Caco-2 (cell line): ENCODE measurements around the gene BABAM1. TPM values are rescaled to one million over a fixed set of nuclear protein-coding genes. Genes with fewer than 3 reads are reported as not detected.

Source experiments
- BruUV-seq: library from RNA; stranded (reverse); fragments of 400-500 nt; replicated peaks from 2 replicates; lab custom pipeline; 2021; lab: Mats Ljungman, UMichigan
- CTCF ChIA-PET: fragments of 300-600 bp; sonication (Branson Sonifier 250); formaldehyde crosslinking; loops from one replicate; lab custom pipeline; 2022; ENCODE audit warnings: antibody characterized with exemption; lab: Charles Lee
- POLR2A ChIA-PET: fragments of 300-600 bp; sonication (Branson Sonifier 250); formaldehyde crosslinking; loops from one replicate; lab custom pipeline; 2022; ENCODE audit warnings: antibody characterized with exemption; lab: Charles Lee
- DNase-seq, 2 experiments: peaks; one replicate each; pipeline versions ENCODE4 v3.0.0 to v3.0.0-alpha.2; 2020 to 2022
- H3K27me3 ChIP-seq: replicated peaks from 2 replicates; pipeline ENCODE4 v1.6.0; 2011; ENCODE audit warnings: low read length; ENCODE audit not compliant: control insufficient read depth, insufficient read depth
- H3K36me3 ChIP-seq: 2 replicates; pipeline ENCODE4 v1.5.1; 2011; ENCODE audit warnings: low read length; ENCODE audit not compliant: control insufficient read depth, insufficient read depth
- H3K4me1 ChIP-seq: fragments of 250-450 bp; sonication (Bioruptor Pico); 2 replicates; pipeline ENCODE4 v1.5.1; 2020; ENCODE audit warnings: mild to moderate bottlenecking
- H3K4me3 ChIP-seq: 2 replicates; pipeline ENCODE4 v1.5.1; 2011; ENCODE audit warnings: low read depth, mild to moderate bottlenecking, control low read depth, low read length
- H3K9me3 ChIP-seq: fragments of 250-450 bp; sonication (Bioruptor Pico); 2 replicates; pipeline ENCODE4 v1.5.1; 2020; ENCODE audit warnings: mild to moderate bottlenecking, moderate library complexity
- H3K27ac Mint-ChIP-seq: one replicate; pipeline ENCODE4 v1.8.0; 2022; ENCODE audit warnings: mixed read lengths; ENCODE audit not compliant: unreplicated experiment
- H3K27me3 Mint-ChIP-seq: one replicate; pipeline ENCODE4 v1.8.0; 2022; ENCODE audit warnings: mixed read lengths; ENCODE audit not compliant: insufficient read depth, unreplicated experiment
- H3K36me3 Mint-ChIP-seq: one replicate; pipeline ENCODE4 v1.8.0; 2022; ENCODE audit warnings: mild to moderate bottlenecking, mixed read lengths; ENCODE audit not compliant: insufficient read depth, unreplicated experiment
- H3K4me1 Mint-ChIP-seq: one replicate; pipeline ENCODE4 v1.8.0; 2022; ENCODE audit warnings: low read depth, mixed read lengths; ENCODE audit not compliant: unreplicated experiment
- H3K4me3 Mint-ChIP-seq: one replicate; pipeline ENCODE4 v1.8.0; 2022; ENCODE audit warnings: mild to moderate bottlenecking, moderate library complexity, mixed read lengths; ENCODE audit not compliant: unreplicated experiment
- H3K9me3 Mint-ChIP-seq: one replicate; pipeline ENCODE4 v1.8.0; 2022; ENCODE audit warnings: mixed read lengths; ENCODE audit not compliant: unreplicated experiment
- CTCF ChIP-seq, 2 experiments: fragments of 200-600 bp in 1 of 2; IDR thresholded peaks; 1 replicate in 1 of 2; 2 replicates in 1 of 2; pipeline versions ENCODE4 v1.5.1 to v1.8.0; 2011 to 2022; ENCODE audit warnings: antibody characterized with exemption in 1 of 2, control low read depth in 1 of 2, inconsistent platforms in 1 of 2, low read depth in 1 of 2, low read length in 1 of 2, mild to moderate bottlenecking in 1 of 2, moderate library complexity in 1 of 2; ENCODE audit not compliant: insufficient read depth in 1 of 2, severe bottlenecking in 1 of 2, unreplicated experiment in 1 of 2
- intact Hi-C: fragments of 100-400 bp; cut with micrococcal nuclease; formaldehyde crosslinking; loops from one replicate; pipeline ENCODE4 v1.10.0; 2022; ENCODE audit not compliant: unreplicated experiment
- total RNA-seq: library from RNA; stranded (reverse); gene quantifications from 2 replicates; pipeline ENCODE4 v1.2.3, GENCODE V29; 2022

The BABAM1 gene
- total RNA-seq, 1 experiment from 2014 or later: 91.7 TPM

- Mint-ChIP-seq H3K4me1 (no peaks in the 10 kb centered on the region), H3K9me3 (no peaks in the 10 kb centered on the region), H3K36me3 (peaks cover 52% of the 10 kb centered on the region), H3K27ac (no peak overlapping the region), H3K4me3 (no peak overlapping the region), H3K27me3 (no peaks in the 10 kb centered on the region)
- Histone ChIP-seq H3K4me1 (no peaks in the 10 kb centered on the region), H3K4me3 (no peak overlapping the region), H3K27me3 (no peaks in the 10 kb centered on the region), H3K36me3 (peaks cover 1% of the 10 kb centered on the region), H3K9me3 (no peaks in the 10 kb centered on the region)
- no peak for DNase-seq
- POLR2A ChIA-PET: interaction anchor here (1.6 kb wide), 1 partner anchor 11 kb away, joined by 4 read pairs; the partner anchor contains the start of gene DDA1
- no peak for TF ChIP-seq CTCF (IDR thresholded peaks at IDR 0.05; ENCODE audit: insufficient read depth in 1 of 2, low read depth in 1 of 2, low read length in 1 of 2, severe bottlenecking in 1 of 2, unreplicated experiment in 1 of 2)
- BruUV-seq: no TSS peak
- intact Hi-C loops: no loop called here
- CTCF ChIA-PET: no interaction called here
Measured at GRCh38 chr19:17320435-17320834, 53.2 kb downstream of the BABAM1 start.

DNA sequence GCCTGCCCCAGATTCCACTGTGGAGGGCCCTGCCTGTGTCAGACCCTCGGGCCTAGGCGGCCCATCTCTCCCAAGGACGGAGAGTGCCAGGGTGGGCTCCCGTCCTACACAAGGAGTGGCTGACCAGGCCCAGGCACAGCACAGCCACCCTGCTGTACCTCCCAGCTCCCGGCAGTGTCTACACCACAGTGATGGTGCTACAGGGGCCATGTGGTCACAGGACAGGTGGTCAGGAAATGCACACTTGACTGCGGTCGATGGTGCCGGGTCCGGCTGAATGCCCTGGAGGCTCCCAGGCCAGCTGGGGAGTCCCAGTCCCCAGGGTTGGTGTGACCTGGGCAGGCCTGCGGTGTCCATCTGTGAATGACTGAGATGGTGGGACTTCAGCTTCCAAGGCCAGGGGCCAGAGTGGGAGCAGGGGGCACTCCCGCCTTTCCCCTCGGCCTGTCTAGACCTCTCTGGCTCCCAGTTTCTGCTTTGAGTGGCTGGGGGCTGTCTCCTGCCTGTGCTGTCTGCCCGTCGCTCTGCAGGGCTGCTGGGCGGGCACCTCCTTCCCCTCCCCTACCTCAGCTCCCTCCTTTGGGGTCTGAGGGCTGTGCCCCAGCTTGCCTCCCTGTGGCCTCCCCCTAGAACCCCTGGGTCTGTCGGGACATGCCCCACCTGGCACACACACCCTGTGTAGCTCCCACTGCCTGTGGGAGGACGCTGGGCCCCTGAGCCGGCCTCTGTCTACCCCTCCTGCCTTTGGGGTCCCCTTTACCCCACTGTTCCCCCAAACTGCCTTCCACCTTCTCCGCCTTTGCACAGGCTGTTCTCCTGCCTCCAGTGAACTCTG lies 54.6 kb downstream of the BABAM1 start:
- no TSS peak for BruUV-seq
- Mint-ChIP-seq H3K4me3 (peak overlapping the region; percentile 12), H3K36me3 (peaks cover 38% of the 10 kb centered on the region), H3K27ac (peak overlapping the region; percentile 63), H3K27me3 (no peaks in the 10 kb centered on the region), H3K4me1 (no peaks in the 10 kb centered on the region), H3K9me3 (no peaks in the 10 kb centered on the region)
- TF ChIP-seq CTCF (IDR thresholded peaks at IDR 0.05; ENCODE audit: insufficient read depth in 1 of 2, low read depth in 1 of 2, low read length in 1 of 2, severe bottlenecking in 1 of 2, unreplicated experiment in 1 of 2): no peak
- H3K27me3 ChIP-seq: no peaks in the 10 kb centered on the region
- no peak for DNase-seq
- intact Hi-C loops: no loop called here
- CTCF ChIA-PET: interaction anchor here (0.6 kb wide), 1 partner anchor 29 kb away, joined by 4 read pairs; no protein-coding TSS in a partner anchor
- H3K4me3 ChIP-seq: no peak overlapping the region
- H3K9me3 ChIP-seq: no peaks in the 10 kb centered on the region
- H3K36me3 ChIP-seq: no peaks in the 10 kb centered on the region; the same call in 1 of the 2 replicates
- peaks cover 3% of the 10 kb centered on the region; the same call in 1 of the 2 replicates for H3K4me1 ChIP-seq
- POLR2A ChIA-PET: interaction anchor here (1.6 kb wide), 1 partner anchor 13 kb away, joined by 4 read pairs; the partner anchor contains the start of gene DDA1

GRCh38 chr19:17322854-17323253 lies 55.6 kb downstream of the BABAM1 start:
- Histone ChIP-seq H3K4me3 (no peak overlapping the region), H3K36me3 (no peaks in the 10 kb centered on the region; the same call in 1 of the 2 replicates), H3K9me3 (no peaks in the 10 kb centered on the region), H3K4me1 (peaks cover 11% of the 10 kb centered on the region), H3K27me3 (no peaks in the 10 kb centered on the region)
- ChIA-PET CTCF (no interaction called here), POLR2A (no interaction called here)
- no peaks in the 10 kb centered on the region for H3K27me3 Mint-ChIP-seq
- intact Hi-C loops: no loop called here
- H3K9me3 Mint-ChIP-seq: no peaks in the 10 kb centered on the region
- H3K27ac Mint-ChIP-seq: no peak overlapping the region
- H3K36me3 Mint-ChIP-seq: peaks cover 36% of the 10 kb centered on the region
- no peak for TF ChIP-seq CTCF (IDR thresholded peaks at IDR 0.05; ENCODE audit: insufficient read depth in 1 of 2, low read depth in 1 of 2, low read length in 1 of 2, severe bottlenecking in 1 of 2, unreplicated experiment in 1 of 2)
- no peaks in the 10 kb centered on the region for H3K4me1 Mint-ChIP-seq
- no peak overlapping the region for H3K4me3 Mint-ChIP-seq
- DNase-seq: no peak
- BruUV-seq: no TSS peak
